ENCODE results near the gene TRIM69.
"Not testable (repeated sequence)": the region's sequence is repeated elsewhere in the genome, so short reads cannot be mapped to it uniquely, and the experiment has no call there.

Gene TRIM69, protein sequence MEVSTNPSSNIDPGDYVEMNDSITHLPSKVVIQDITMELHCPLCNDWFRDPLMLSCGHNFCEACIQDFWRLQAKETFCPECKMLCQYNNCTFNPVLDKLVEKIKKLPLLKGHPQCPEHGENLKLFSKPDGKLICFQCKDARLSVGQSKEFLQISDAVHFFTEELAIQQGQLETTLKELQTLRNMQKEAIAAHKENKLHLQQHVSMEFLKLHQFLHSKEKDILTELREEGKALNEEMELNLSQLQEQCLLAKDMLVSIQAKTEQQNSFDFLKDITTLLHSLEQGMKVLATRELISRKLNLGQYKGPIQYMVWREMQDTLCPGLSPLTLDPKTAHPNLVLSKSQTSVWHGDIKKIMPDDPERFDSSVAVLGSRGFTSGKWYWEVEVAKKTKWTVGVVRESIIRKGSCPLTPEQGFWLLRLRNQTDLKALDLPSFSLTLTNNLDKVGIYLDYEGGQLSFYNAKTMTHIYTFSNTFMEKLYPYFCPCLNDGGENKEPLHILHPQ

DNA sequence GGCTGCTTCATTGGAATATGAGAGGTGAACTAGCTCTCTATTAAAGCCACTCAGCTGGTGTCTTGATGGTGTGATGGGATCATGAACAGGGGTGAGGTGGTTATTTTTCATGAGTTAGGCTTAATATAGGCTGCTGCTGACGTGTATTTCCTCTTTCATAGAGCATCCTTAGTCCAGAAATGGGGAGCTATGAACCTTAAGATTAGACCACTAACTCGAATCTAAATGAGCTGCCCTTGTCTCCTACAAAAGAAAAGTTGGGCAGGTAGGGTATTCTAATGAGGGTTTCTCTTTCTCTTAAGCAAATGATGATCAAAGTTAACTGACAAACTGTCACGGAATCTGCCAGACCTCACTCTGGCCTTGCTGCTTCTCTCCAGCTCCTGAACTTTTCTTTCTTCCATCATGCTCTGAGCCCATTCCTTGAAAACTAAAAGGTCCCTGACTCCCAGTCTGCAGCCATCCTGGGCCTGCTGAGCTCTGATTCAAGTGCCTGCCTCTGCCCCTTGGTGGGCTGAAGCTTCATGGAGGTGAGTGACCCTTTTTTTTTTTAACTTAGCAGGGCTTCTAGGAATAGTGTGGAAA, at the start of gene TRIM69:
Gene TRIM69, plus strand, starts transcription at position 348 of the 585 bp plus-strand sequence. Its CDS starts 177 bp downstream, at position 525.
- no peak for DNase-seq

DNA sequence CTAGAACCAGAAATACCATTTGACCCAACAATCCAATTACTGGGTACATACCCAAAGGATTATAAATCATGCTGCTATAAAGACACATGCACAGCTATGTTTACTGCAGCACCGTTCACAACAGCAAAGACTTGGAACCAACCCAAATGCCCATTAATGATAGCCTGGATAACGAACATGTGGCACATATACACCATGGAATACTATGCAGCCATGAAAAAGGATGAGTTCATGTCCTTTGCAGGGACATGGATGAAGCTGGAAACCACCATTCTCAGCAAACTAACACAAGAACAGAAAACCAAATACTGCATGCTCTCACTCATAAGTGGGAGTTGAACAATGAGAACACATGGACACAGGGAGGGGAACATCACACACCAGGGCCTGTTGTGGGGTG, 47.0 kb upstream of the TRIM69 start:
- not testable (repeated sequence) for DNase-seq

DNA sequence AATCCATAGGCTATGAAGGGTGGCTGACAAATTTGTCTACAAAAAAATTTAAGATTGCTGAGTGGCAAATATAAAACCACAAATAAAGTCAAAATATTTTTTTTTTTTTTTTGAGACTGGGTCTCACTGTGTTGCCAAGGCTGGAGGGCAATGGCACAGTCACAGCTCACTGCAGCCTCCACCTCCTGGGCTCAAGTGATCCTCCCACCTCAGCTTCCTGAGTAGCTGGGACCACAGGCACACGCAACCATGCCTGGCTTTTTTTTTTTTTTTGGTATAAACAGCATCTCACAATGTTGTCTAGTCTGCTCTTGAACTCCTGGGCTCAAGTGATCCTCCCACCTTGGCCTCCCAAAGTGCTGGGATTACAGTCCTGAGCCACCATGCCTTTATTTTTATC, 46.1 kb upstream of the TRIM69 start:
- DNase-seq, result not testable (repeated sequence)

DNA sequence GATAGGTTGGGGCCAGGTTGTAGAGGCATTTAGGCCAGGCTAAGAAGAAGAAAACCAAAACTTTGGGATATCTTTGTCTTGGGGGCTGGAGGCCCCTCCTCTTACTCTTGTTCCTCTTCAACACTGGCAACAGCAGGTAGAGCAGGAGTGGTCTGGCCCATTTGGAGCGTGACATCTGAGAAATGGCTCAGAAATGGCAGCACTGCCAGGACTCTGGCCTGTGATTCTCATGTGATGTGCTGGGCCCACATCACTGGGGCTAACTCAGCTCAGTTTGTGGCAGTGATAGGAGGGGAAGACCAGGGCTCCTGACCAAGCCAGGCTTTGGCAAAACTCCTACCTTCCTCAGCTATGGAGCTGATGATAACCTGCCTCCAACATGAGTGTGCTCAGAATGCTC, 43.7 kb upstream of the TRIM69 start:
- DNase-seq, result no peak

DNA sequence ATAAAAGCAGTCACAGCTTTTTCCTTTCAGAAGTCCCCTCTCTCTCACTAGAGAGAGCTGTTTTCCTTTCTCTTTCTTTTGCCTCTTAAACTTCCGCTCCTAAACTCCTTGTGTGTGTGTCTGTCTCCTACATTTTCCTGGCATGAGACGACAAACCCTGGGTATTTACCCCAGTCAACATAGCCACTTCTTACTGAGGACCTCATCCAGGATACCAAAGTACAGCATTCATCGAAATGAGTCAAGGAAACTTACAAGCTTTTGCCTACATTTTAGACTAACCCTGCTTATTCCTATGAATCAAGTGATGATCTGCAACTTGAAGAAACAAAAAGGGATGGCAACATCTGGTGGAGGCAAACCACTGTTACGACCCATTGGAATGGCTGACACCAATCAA, 41.9 kb upstream of the TRIM69 start:
- DNase-seq, result no peak

DNA sequence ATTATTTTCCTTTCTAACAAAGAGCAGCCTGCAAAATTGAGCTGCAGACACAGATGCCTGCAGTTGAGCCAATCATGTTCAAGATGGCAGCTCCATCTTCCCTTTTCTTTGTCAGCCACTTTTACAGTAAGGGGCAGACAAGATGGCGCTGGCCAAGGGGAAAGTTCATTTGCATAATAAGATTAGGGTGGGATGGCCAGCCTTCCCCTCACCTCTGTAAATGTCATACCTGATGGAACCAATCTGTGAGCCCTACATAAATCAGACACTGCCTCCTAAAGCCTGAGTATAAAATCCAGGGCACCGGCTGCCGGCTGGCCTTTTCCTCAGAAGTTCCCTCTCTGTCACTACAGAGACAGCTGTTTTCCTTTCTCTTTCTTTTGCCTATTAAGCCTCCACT, 41.0 kb upstream of the TRIM69 start:
- no peak for DNase-seq

DNA sequence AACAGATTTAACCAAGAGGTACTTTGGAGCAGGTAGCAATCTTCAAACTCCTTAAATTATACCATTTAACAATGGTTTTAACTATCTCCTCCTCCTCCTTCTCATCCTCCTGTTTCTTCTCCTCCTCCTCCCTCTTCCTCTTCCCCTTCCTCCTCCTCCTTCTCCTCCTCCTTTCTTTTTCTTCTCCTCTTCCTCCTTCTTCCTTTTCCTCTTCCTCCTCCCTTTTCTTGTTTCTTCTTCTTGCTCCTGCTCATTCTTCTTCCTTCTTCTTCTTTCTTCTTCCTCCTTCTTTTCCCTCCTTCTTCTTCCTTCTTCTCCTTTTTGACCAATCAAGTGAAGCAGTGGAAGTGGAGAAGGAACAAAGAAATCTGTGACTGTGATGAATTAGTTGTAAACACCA, 39.3 kb upstream of the TRIM69 start:
- DNase-seq, result no peak

DNA sequence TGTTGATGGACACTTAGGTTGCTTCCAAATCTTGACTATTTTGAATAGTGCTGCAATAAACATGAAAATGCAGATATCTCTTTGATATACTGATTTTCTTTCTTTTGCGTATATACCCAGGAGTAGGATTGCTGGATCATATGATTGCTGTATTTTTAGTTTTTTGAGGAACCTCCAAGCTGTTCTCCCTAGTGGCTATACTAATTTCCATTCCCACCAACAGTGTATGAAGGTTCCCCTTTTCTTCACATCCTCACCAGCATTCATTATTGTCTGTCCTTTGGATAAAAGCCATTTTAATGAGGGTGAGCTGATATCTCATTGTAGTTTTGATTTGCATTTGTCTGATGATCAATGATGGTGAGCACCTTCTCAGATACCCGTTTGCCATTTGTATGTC, 37.7 kb upstream of the TRIM69 start:
- DNase-seq, result no peak

DNA sequence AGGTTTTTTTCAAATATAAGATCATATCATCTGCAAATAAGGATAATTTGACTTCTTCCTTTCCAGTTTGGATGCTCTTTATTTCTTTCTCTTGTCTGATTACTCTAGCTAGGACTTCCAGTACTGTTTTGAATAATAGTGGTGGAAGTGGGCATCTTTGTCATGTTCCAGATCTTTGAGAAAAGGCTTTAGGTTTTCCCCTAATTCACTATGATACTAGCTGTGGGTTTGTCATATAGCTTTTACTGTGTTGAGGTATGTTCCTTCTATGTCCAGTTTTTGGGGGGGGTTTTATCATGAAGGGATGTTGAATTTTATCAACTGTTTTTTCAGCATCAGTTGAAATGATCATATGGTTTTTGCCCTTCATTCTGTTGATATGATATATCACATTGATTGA, 35.7 kb upstream of the TRIM69 start:
- not testable (repeated sequence) for DNase-seq

DNA sequence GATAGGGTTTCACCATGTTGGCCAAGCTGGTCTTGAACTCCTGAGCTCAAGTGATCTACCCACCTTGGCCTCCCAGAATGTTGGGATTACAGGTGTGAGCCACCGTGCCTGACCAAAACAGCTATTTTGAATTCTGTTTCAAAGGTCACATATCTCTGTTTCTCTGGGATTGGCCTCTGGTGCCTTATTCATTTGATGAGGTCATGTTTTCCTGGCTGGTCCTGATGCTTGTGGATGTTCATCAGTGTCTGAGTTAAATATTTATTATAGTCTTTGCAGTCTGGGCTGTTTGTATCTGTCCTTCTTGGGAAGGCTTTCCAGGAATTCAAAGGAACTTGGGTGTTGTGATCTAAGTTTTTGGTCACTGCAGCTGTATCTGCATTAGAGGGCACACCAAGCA, 30.3 kb upstream of the TRIM69 start:
- DNase-seq, result no peak

DNA sequence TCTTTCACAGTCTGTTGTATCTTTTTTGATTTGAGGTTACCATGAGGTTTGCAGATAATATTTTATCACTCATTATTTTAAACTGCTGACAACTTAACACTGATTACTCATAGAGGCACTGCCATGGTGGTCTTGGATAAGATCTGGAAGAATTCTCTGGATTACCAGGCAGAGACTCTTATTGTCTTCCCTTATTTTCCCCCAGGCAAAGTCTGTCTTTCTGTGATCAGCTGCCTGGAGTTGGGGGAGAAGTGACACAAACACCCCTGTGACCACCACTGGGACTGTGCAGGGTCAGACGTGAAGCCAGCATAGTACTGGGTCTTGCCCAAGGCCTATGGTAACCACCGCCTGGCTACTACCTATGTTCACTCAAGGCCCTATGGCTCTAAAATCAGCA, 29.9 kb upstream of the TRIM69 start:
- no peak for DNase-seq

DNA sequence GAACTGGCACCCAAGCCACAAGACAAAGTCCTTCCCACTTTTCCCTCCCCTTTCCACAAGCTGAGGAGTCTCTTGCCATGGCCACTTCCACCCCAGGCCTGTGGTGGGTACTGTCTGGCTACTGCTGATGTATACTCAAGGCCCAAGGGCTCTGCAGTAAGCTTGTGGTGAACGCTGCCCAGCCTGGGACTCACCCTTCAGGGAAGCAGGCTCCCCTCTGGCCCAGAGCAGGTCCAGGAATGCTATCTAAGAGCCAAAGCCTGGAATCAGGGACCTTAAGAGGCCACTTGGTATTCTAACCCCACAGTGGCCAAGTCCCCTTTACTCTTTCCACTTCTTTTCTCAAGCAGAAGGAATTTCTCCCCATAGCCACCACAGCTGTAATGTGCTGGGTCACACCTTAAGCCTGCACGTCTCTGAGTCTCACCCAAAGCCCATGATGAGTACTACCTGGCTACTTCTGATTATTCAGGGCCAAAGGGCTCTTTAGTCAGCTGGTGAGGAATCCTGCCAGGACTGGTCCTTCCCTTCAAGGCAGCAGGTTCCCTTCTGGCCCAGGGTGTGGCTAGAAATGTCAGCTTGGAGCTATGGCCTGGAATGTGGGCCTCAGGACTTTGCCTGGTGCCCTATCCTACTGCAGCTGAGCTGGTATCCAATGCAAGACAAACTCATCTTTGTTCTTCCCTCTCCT, 29.2 kb upstream of the TRIM69 start:
- DNase-seq, result no peak

DNA sequence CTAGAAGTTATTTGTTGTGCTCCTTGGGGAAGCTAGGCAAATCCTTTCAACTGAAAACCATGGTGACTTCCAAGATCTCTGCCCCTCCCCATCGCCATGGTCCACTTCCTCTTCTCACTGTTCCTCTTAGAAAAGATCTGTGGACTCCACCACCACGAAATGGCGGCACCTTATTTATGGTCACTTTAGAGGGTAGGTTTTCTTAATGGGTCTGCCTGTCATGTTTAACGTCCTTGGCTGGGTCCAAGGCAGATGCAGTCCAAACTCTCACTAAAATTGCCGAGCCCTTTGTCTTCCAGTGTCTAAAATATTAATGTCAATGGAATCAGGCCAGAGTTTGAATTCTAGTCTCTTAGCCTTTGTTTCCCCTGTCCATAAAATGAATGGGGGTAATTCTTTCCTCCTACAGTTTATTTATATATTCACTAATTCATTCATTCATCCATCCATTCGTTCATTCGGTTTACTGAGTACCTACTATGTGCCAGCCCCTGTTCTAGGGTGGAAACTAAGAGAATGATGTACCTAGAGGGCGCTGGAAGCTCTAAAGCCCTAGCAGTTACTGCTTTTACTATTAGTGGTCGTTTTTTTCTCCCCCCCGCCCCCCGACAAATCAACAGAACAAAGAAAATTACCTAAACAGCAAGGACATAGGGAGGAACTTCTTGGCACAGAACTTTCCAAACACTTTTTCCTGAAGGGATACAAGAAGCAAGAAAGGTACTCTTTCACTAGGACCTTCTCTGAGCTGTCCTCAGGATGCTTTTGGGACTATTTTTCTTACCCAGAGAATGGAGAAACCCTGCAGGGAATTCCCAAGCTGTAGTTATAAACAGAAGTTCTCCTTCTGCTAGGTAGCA, 25.9 kb upstream of the TRIM69 start:
- DNase-seq, result peak; percentile 44

DNA sequence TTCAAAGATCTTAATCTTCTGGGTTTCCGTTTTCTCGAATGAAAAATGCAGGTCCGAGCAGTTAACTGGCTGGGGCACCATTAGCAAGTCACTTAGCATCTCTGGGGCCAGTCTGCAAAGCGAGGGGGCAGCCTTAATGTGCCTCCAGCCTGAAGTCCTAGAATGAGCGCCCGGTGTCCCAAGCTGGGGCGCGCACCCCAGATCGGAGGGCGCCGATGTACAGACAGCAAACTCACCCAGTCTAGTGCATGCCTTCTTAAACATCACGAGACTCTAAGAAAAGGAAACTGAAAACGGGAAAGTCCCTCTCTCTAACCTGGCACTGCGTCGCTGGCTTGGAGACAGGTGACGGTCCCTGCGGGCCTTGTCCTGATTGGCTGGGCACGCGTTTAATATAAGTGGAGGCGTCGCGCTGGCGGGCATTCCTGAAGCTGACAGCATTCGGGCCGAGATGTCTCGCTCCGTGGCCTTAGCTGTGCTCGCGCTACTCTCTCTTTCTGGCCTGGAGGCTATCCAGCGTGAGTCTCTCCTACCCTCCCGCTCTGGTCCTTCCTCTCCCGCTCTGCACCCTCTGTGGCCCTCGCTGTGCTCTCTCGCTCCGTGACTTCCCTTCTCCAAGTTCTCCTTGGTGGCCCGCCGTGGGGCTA, 25.1 kb upstream of the TRIM69 start, which contains the start of the genes B2M and PATL2:
Gene B2M, plus strand, starts transcription at position 422 of the 647 bp plus-strand sequence. Its CDS starts 30 bp downstream, at position 452.
Gene PATL2, minus strand, starts transcription at position 228 of the 647 bp plus-strand sequence. CDS start 34,833 bp downstream, outside the sequence.
- DNase-seq, result peak; percentile 98

DNA sequence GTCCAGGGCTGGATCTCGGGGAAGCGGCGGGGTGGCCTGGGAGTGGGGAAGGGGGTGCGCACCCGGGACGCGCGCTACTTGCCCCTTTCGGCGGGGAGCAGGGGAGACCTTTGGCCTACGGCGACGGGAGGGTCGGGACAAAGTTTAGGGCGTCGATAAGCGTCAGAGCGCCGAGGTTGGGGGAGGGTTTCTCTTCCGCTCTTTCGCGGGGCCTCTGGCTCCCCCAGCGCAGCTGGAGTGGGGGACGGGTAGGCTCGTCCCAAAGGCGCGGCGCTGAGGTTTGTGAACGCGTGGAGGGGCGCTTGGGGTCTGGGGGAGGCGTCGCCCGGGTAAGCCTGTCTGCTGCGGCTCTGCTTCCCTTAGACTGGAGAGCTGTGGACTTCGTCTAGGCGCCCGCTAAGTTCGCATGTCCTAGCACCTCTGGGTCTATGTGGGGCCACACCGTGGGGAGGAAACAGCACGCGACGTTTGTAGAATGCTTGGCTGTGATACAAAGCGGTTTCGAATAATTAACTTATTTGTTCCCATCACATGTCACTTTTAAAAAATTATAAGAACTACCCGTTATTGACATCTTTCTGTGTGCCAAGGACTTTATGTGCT, 24.5 kb upstream of the TRIM69 start:
- DNase-seq, result peak; percentile 66

DNA sequence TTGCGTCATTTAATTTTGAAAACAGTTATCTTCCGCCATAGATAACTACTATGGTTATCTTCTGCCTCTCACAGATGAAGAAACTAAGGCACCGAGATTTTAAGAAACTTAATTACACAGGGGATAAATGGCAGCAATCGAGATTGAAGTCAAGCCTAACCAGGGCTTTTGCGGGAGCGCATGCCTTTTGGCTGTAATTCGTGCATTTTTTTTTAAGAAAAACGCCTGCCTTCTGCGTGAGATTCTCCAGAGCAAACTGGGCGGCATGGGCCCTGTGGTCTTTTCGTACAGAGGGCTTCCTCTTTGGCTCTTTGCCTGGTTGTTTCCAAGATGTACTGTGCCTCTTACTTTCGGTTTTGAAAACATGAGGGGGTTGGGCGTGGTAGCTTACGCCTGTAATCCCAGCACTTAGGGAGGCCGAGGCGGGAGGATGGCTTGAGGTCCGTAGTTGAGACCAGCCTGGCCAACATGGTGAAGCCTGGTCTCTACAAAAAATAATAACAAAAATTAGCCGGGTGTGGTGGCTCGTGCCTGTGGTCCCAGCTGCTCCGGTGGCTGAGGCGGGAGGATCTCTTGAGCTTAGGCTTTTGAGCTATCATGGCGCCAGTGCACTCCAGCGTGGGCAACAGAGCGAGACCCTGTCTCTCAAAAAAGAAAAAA, 23.9 kb upstream of the TRIM69 start:
- DNase-seq, result peak; percentile 60

DNA sequence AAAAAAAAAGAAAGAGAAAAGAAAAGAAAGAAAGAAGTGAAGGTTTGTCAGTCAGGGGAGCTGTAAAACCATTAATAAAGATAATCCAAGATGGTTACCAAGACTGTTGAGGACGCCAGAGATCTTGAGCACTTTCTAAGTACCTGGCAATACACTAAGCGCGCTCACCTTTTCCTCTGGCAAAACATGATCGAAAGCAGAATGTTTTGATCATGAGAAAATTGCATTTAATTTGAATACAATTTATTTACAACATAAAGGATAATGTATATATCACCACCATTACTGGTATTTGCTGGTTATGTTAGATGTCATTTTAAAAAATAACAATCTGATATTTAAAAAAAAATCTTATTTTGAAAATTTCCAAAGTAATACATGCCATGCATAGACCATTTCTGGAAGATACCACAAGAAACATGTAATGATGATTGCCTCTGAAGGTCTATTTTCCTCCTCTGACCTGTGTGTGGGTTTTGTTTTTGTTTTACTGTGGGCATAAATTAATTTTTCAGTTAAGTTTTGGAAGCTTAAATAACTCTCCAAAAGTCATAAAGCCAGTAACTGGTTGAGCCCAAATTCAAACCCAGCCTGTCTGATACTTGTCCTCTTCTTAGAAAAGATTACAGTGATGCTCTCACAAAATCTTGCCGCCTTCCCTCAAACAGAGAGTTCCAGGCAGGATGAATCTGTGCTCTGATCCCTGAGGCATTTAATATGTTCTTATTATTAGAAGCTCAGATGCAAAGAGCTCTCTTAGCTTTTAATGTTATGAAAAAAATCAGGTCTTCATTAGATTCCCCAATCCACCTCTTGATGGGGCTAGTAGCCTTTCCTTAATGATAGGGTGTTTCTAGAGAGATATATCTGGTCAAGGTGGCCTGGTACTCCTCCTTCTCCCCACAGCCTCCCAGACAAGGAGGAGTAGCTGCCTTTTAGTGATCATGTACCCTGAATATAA, 23.0 kb upstream of the TRIM69 start:
- no peak for DNase-seq

DNA sequence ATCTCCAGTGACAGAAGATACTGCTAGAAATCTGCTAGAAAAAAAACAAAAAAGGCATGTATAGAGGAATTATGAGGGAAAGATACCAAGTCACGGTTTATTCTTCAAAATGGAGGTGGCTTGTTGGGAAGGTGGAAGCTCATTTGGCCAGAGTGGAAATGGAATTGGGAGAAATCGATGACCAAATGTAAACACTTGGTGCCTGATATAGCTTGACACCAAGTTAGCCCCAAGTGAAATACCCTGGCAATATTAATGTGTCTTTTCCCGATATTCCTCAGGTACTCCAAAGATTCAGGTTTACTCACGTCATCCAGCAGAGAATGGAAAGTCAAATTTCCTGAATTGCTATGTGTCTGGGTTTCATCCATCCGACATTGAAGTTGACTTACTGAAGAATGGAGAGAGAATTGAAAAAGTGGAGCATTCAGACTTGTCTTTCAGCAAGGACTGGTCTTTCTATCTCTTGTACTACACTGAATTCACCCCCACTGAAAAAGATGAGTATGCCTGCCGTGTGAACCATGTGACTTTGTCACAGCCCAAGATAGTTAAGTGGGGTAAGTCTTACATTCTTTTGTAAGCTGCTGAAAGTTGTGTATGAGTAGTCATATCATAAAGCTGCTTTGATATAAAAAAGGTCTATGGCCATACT, 21.1 kb upstream of the TRIM69 start:
- DNase-seq, result no peak

DNA sequence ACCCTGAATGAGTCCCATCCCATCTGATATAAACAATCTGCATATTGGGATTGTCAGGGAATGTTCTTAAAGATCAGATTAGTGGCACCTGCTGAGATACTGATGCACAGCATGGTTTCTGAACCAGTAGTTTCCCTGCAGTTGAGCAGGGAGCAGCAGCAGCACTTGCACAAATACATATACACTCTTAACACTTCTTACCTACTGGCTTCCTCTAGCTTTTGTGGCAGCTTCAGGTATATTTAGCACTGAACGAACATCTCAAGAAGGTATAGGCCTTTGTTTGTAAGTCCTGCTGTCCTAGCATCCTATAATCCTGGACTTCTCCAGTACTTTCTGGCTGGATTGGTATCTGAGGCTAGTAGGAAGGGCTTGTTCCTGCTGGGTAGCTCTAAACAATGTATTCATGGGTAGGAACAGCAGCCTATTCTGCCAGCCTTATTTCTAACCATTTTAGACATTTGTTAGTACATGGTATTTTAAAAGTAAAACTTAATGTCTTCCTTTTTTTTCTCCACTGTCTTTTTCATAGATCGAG, 20.5 kb upstream of the TRIM69 start:
- no peak for DNase-seq
